T1000 (cell line): ENCODE data around the gene ZNF778.
A peak's percentile ranks its signal among the peaks of the same experiment; 100 is the strongest.
"Not testable (repeated sequence)": the region's sequence is repeated elsewhere in the genome, so short reads cannot be mapped to it uniquely, and the experiment has no call there.

Experiments used
- DNase-seq: peaks from one replicate; lab custom pipeline; 2025; ENCODE audit warnings: mixed read lengths; lab: John Stamatoyannopoulos, UW

Gene ZNF778

GRCh38 chr16:89179656-89180315 lies 37.7 kb upstream of the ZNF778 start:
- no peak for DNase-seq

GRCh38 chr16:89183463-89183862 lies 34.0 kb upstream of the ZNF778 start:
- DNase-seq: no peak

DNA sequence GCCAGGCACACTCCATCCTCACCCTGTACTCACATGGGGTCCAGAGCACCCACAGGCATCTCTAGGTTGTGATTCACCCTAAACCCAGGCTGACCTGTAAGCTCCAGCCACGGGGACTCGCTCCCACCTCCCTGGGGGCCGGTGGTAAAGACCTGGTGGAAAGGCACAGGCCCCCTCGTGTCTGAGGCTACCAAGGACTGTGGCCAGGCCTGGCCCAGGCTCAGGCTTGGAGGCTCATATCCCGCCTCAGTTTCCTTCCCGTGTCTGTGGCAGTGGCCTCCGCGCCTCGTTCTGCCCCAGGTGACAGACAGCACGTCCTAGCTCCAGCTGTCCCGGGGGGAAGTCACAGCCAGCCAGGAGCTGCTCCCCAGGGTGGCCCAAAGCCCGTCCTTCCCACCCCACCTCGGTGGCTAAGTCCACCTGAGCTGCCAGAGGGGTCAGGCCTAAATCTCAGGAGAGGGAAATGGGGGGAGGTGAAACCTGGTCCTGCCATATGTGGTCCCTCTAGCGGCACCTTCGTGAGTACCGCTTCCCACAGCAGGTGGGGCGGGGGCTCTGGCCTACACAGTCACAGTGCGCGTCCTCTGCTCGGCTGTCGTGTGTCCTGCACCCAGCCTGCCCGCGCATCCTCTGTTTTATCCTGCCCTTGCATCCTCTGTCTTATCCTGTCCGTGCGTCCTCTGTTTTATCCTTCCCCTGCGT lies 33.4 kb upstream of the ZNF778 start:
- DNase-seq: no peak

GRCh38 chr16:89184677-89184932 lies 32.9 kb upstream of the ZNF778 start:
- no peak for DNase-seq

DNA sequence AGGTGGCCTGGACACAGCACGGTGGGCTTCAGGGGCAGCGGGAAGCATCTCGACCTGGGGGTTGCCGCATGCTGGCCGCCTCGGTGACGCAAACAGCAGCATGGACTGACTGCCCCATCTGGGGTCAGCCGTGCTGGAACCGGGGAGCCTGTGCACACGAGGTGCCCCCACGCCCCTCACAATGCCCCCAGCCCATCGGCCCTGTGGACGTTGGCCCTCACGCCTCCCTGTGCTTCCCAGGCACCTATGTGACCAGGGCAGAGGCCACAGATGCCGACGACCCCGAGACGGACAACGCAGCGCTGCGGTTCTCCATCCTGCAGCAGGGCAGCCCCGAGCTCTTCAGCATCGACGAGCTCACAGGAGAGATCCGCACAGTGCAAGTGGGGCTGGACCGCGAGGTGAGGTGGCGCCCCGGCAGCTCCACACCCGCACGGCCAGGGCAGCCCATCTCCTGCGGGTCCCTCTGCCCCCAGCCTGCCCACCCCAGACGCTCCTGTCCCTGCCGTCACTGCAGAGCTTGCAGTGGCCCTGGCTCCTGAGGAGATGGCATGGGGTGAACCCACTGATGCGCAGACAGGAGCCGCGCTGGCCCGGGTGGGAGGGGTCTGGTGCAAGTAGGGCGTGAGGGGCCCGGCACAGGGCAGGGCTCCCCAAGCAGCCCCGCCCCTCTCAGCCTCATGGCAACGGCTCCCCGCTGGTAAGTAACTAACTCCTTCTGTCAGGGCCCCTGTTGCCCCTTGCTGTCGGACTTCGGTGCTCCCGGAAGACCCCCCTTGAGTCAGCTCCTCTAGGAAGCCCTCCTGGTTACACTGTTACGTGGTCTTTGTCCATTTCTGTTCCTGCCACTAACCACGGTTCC lies 32.3 kb upstream of the ZNF778 start:
- DNase-seq: no peak

DNA sequence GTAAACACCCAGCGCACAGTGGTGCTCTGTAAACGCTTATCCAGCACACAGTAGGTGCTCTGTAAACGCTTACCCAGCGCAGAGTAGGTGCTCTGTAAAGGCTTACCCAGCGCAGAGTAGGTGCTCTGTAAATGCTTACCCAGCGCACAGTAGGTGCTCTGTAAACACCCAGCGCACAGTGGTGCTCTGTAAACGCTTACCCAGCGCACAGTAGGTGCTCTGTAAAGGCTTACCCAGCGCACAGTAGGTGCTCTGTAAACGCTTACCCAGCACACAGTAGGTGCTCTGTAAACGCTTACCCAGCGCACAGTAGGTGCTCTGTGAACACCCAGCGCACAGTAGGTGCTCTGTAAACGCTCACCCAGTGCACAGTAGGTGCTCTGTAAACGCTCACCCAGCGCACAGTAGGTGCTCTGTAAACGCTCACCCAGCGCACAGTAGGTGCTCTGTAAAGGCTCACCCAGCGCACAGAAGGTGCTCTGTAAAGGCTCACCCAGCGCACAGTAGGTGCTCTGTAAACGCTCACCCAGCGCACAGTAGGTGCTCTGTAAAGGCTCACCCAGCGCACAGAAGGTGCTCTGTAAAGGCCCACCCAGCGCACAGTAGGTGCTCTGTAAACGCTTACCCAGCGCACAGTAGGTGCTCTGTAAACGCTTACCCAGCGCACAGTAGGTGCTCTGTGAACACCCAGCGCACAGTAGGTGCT lies 31.5 kb upstream of the ZNF778 start:
- DNase-seq: not testable (repeated sequence)

- DNase-seq: not testable (repeated sequence)
Observed at GRCh38 chr16:89186593-89187031, 30.9 kb upstream of the ZNF778 start.

DNA sequence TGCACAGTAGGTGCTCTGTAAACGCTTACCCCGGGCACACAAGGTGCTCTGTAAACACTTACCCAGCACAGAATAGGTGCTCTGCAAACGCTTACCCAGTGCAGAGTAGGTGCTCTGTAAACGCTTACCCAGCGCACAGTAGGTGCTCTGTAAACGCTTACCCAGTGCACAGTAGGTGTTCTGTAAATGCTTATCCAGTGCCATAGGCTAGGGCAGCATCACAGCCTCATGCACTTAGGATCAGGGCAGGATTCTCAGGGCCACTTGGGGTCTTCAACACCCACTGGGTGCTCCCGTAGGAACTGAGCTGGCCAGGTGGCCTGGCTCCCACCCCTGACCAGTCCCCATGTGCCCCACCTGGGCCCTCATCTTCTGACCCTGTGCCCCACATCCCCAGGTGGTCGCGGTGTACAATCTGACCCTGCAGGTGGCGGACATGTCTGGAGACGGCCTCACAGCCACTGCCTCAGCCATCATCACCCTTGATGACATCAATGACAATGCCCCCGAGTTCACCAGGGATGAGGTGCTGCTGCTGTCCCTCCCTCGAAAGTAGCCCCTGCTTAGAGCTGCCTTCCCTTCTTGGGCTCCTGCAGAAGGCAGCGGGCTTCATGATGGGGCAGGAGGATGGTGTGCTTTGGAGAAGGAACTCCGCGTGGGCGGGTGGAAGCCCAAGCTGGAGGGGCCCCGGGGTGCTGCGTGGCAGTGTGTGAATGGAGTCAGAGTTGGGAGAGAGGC lies 30.3 kb upstream of the ZNF778 start:
- no peak for DNase-seq

DNA sequence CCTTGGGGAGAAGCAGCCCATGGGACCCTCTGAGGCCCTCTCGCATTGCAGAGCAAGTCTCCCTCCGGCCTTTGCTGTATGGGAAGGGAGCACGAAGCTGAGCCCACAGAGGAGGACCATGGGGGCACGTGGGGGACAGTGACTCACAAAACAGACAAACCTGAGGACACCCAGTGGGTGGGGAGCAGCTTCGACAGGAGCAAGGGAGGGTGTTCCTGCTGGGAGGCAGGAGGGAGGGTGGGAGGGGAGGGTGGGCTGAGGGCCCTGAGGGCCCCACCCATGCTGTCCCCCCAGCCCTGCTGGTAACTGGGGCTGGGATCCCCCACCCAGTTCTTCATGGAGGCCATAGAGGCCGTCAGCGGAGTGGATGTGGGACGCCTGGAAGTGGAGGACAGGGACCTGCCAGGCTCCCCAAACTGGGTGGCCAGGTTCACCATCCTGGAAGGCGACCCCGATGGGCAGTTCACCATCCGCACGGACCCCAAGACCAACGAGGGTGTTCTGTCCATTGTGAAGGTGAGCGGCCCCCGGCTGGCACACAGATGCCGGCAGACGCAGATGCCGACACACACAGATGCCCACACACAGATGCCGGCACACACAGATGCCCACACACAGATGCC lies 29.6 kb upstream of the ZNF778 start:
- no peak for DNase-seq

GRCh38 chr16:89188471-89189357 lies 28.8 kb upstream of the ZNF778 start:
- not testable (repeated sequence) for DNase-seq

DNA sequence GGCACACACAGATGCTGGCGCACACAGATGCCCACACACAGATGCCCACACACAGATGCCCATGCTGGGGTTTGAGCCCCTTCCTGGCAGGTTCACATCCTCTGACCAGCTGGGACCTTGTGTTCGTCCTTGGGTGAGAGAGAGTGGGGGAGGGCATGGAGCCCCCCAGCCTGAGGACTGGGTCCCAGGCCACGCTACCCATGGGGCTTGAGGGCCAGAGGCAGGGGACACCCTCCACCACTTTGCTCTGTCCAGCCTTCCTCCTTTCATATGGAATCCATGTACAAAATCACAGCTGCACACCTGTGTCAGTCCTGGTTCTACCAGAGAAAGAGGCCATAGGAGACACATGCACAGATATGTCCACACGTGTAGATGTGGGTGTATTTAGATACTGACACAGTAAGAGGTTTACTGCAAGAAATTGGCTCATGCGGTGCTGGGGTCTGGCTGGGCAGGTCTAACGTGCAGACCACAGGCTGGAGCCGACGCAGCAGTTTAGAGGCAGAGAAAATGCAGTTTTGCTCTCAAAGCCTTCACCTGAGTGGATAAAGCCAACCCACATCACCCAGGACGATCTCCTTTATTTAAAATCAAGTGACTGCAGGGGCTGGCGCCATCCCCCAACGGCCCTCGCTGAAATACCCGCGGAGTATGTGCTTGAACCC lies 28.0 kb upstream of the ZNF778 start:
- DNase-seq: no peak

- no peak for DNase-seq
Observed at GRCh38 chr16:89190150-89190958, 27.1 kb upstream of the ZNF778 start.

DNA sequence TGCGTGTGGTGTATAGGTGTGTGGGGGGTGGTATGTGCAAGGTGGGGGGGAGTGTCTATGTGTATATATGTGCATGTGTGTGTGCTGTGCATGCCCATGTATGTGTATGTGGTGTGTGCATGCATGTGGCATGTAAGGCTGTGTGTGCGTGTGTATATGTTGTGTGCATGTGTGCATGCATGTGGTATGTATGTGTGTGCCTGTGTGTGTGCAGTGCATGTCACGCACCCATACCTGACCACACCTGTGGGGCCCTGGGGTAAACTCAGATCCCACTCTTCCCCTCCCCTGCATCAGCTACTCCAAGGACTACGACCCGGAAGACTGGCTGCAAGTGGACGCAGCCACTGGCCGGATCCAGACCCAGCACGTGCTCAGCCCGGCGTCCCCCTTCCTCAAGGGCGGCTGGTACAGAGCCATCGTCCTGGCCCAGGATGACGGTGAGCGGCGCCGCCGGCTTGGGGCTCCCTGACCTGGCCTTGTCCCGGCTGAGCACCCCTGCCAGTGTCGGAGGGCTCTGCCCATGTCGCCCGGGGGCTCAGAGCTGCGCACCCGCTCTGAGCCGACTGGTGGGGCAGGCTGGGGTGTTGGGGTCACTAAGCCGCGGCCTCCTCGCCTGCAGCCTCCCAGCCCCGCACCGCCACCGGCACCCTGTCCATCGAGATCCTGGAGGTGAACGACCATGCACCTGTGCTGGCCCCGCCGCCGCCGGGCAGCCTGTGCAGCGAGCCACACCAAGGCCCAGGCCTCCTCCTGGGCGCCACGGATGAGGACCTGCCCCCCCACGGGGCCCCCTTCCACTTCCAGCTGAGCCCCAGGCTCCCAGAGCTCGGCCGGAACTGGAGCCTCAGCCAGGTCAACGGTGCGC lies 26.2 kb upstream of the ZNF778 start:
- DNase-seq: no peak

GRCh38 chr16:89191901-89192185 lies 25.7 kb upstream of the ZNF778 start:
- no peak for DNase-seq

DNA sequence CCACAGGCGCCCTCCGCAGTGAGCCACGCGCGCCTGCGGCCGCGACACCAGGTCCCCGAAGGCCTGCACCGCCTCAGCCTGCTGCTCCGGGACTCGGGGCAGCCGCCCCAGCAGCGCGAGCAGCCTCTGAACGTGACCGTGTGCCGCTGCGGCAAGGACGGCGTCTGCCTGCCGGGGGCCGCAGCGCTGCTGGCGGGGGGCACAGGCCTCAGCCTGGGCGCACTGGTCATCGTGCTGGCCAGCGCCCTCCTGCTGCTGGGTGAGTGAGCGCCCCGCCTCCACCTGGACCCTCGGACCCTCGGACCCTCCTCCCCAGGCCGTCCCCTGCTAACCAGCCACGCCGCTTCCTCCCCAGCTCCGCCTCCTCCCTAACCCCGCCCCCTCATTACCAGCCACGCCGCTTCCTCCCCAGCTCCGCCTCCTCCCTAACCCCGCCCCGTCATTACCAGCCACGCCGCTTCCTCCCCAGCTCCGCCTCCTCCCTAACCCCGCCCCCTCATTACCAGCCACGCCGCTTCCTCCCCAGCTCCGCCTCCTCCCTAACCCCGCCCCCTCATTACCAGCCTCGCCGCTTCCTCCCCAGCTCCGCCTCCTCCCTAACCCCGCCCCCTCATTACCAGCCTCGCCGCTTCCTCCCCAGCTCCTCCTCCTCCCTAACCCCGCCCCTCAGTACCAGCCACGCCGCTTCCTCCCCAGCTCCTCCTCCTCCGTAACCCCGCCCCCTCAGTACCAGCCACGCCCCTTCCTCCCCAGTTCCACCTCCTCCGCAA lies 25.1 kb upstream of the ZNF778 start:
- DNase-seq: peak; percentile 86

GRCh38 chr16:89192956-89193575 lies 24.4 kb upstream of the ZNF778 start:
- DNase-seq: peak; percentile 80
